ENCODE results near the gene HSPBP1. TPM values are rescaled to one million over a fixed set of nuclear protein-coding genes. Genes with fewer than 3 reads are reported as not detected.

The HSPBP1 gene
- total RNA-seq, 1 donor from 2014 or later: 29.0 TPM

DNA sequence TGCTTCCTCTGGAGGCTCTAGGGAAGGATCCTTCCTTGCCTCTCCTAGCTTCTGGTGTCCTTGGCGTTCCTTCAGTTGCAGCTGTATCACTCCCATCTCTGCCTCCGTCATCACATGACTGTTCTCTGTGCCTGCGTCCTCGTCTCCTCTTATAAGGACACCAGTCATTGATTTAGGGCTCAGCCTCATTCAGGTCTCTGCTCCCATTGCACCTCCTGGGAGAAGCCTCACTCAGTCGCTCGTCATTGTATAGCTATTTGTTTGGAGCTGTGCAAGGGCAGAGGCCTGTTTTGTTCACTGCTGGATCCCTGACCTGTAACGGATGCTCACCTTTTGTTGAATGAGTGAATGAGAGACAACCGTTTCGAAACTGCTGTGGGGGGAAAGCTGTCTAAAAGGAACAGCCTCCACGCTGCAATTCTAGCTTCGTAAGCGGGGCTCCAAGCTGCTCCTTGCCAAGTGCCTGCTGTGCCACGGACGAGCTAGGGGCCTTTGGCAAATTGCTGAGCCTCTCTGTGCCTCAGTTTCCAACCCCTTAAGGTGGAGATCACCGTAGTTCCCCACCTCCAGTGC is 21.1 kb upstream of the HSPBP1 start:
- H3K27me3 ChIP-seq (ENCODE audit: low read depth): no peaks in the 10 kb centered on the region
- TF ChIP-seq CTCF (IDR thresholded peaks at IDR 0.05; ENCODE audit: borderline replicate concordance): no peak
- intact Hi-C loops (cut with micrococcal nuclease): no loop called here
- no peak overlapping the region for H3K4me3 ChIP-seq
- H3K9me3 ChIP-seq (replicated peaks): no peaks in the 10 kb centered on the region
- no peak overlapping the region for H3K27ac ChIP-seq (replicated peaks)
- DNase-seq: no peak
- peaks cover 4% of the 10 kb centered on the region for H3K4me1 ChIP-seq
- no peaks in the 10 kb centered on the region for H3K36me3 ChIP-seq

DNA sequence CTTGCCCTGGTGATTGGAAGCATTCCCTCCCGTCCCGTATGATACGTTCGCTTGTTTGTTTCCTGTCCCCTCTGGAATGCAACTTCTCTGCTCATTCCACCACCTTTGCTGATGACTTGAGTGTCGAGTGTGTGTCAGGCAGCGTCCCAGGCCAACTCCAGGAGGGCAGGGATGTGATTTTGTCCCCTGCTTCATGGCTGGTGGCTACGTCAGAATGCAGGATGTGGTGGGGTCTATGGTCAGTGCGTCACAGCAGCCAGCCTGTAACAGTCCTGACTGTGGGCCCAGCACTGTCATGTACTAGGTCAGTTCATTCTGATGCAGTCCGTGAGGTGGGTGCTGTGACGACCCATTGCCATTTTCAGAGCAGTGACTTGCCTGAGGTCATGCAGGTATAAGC is 20.1 kb upstream of the HSPBP1 start:
- TF ChIP-seq CTCF (IDR thresholded peaks at IDR 0.05; ENCODE audit: borderline replicate concordance): no peak
- no peak for DNase-seq
- intact Hi-C loops (cut with micrococcal nuclease): no loop called here
- Histone ChIP-seq H3K36me3 (peaks cover 3% of the 10 kb centered on the region), H3K4me1 (peaks cover 4% of the 10 kb centered on the region), H3K27me3 (ENCODE audit: low read depth) (no peaks in the 10 kb centered on the region), H3K9me3 (replicated peaks) (no peaks in the 10 kb centered on the region), H3K4me3 (no peak overlapping the region), H3K27ac (replicated peaks) (no peak overlapping the region)

DNA sequence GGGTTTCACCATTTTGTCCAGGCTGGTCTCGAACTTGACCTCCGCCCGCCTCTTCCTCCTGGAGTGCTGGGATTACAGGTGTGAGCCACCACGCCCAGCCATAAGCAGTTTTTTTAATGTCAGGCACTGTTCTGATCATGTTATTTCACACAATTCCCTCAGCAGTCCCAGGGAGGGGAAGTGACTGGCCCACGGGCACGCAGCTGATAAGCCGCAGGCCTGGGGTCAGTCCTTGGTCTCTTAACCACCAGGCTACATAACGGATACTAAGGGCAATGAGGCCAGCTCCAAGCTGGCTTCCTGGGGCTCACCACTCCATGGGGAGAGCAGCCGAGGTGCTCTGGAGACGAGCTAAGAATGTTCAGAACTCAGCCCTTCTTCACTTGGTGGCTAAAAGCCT is 17.4 kb upstream of the HSPBP1 start:
- H3K27me3 ChIP-seq (ENCODE audit: low read depth): no peaks in the 10 kb centered on the region
- DNase-seq: no peak
- peaks cover 10% of the 10 kb centered on the region for H3K36me3 ChIP-seq
- intact Hi-C loops (cut with micrococcal nuclease): no loop called here
- no peak overlapping the region for H3K27ac ChIP-seq (replicated peaks)
- peaks cover 4% of the 10 kb centered on the region for H3K4me1 ChIP-seq
- no peak for TF ChIP-seq CTCF (IDR thresholded peaks at IDR 0.05; ENCODE audit: borderline replicate concordance)
- no peak overlapping the region for H3K4me3 ChIP-seq
- no peaks in the 10 kb centered on the region for H3K9me3 ChIP-seq (replicated peaks)

DNA sequence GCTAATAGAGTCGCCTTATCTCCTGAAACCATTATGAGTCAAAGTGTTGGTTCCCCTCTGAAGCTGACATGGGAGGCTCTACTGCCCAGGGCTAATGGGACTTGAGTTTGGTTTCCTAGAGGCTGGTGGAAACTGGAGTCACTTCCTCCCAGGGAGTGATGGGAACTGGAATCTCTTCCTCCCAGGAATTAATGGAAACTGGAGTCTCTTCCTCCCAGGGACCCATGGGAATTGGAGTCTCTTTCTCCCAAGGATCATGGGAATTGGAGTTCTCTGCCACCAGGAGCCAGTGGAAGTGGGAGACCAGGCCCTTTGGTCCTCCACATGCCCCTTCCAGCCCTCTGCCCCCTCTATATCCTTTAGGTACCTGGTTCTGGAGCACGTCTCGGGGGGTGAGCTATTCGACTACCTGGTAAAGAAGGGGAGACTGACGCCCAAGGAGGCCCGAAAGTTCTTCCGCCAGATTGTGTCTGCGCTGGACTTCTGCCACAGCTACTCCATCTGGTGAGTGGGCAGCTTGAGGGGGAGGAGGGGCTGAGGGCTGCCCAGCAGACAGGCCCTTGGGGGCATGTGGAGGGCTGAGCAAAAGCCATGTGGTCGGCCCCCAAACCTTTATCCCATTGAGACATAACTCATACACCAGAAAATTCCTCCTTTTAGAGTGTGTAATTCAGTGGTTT is 9.3 kb upstream of the HSPBP1 start:
- no peak for TF ChIP-seq CTCF (IDR thresholded peaks at IDR 0.05; ENCODE audit: borderline replicate concordance)
- Histone ChIP-seq H3K27me3 (ENCODE audit: low read depth) (peaks cover under 1% of the 10 kb centered on the region), H3K4me3 (no peak overlapping the region), H3K27ac (replicated peaks) (no peak overlapping the region), H3K4me1 (peaks cover 14% of the 10 kb centered on the region), H3K36me3 (peaks cover 8% of the 10 kb centered on the region), H3K9me3 (replicated peaks) (no peaks in the 10 kb centered on the region)
- intact Hi-C loops (cut with micrococcal nuclease): no loop called here
- DNase-seq: no peak

GRCh38 chr19:55287361-55288079 is 7.6 kb upstream of the HSPBP1 start:
- no peaks in the 10 kb centered on the region for H3K9me3 ChIP-seq (replicated peaks)
- no peak overlapping the region for H3K27ac ChIP-seq (replicated peaks)
- peaks cover 9% of the 10 kb centered on the region for H3K27me3 ChIP-seq (ENCODE audit: low read depth)
- no peak for DNase-seq
- H3K36me3 ChIP-seq: peaks cover 4% of the 10 kb centered on the region
- no peak for TF ChIP-seq CTCF (IDR thresholded peaks at IDR 0.05; ENCODE audit: borderline replicate concordance)
- peaks cover 20% of the 10 kb centered on the region for H3K4me1 ChIP-seq
- no peak overlapping the region for H3K4me3 ChIP-seq
- intact Hi-C loops (cut with micrococcal nuclease): no loop called here
